SK-N-SH (cell line): ENCODE measurements around the gene SLC26A1.

Source experiments
- CTCF ChIP-seq: fragments of 200-600 bp; sonication (generic); IDR thresholded peaks from 2 replicates; pipeline ENCODE4 v1.6.1; 2017; ENCODE audit warnings: antibody characterized with exemption, mild to moderate bottlenecking, moderate library complexity
- EP300 ChIP-seq, 2 experiments: IDR thresholded peaks; 2 replicates each; pipeline versions ENCODE4 v1.4.0 to v1.6.1; 2012; ENCODE audit warnings: borderline replicate concordance in 1 of 2, low read depth in 1 of 2, low read length in 1 of 2
- FOXM1 ChIP-seq: IDR thresholded peaks from 2 replicates; pipeline ENCODE4 v1.4.0; 2012; ENCODE audit warnings: low read depth, mild to moderate bottlenecking
- POLR2AphosphoS5 ChIP-seq: IDR thresholded peaks from 2 replicates; pipeline ENCODE4 v1.6.1; 2012; ENCODE audit warnings: low read depth, low read length
- REST ChIP-seq: IDR thresholded peaks from 2 replicates; pipeline ENCODE4 v1.6.1; 2012; ENCODE audit warnings: mild to moderate bottlenecking, low read depth, low read length, moderate library complexity
- SIN3A ChIP-seq: IDR thresholded peaks from 2 replicates; pipeline ENCODE4 v1.6.1; 2012; ENCODE audit warnings: low read depth, mild to moderate bottlenecking, low read length, moderate library complexity, borderline replicate concordance
- TCF12 ChIP-seq: IDR thresholded peaks from 2 replicates; pipeline ENCODE4 v1.4.0; 2012
- USF1 ChIP-seq: IDR thresholded peaks from 2 replicates; pipeline ENCODE4 v1.4.0; 2012; ENCODE audit warnings: low read depth, borderline replicate concordance
- USF2 ChIP-seq: fragments of 150-350 bp; IDR thresholded peaks from 2 replicates; pipeline ENCODE4 v1.6.1; 2017; ENCODE audit warnings: antibody characterized with exemption, low read length, low read depth, borderline replicate concordance

- TF ChIP-seq POLR2AphosphoS5 (no peak), CTCF (no peak), USF1 (no peak), SIN3A (no peak), USF2 (no peak), FOXM1 (no peak), TCF12 (no peak), EP300 (IDR thresholded peaks at IDR 0.05; ENCODE audit: borderline replicate concordance in 1 of 2, low read depth in 1 of 2, low read length in 1 of 2) (no peak), REST (no peak)
Measured at GRCh38 chr4:957581-958313, 35.5 kb downstream of the SLC26A1 start.
